Activated T-helper 17 cell treated with anti-CD3 and anti-CD28 coated beads, Interleukin-2, amount 50 U/mL, for 72 hours (primary cell): ENCODE results near the gene IL32. TPM values are rescaled to one million over a fixed set of nuclear protein-coding genes. Genes with fewer than 3 reads are reported as not detected.

Source experiments
- ATAC-seq: fragments of 150-1000 bp; cut with Tn5 transposase; replicated peaks from 2 replicates; pipeline ENCODE4 v1.10.0; 2021; ENCODE audit warnings: mild to moderate bottlenecking, moderate library complexity
- H3K27ac Mint-ChIP-seq: one replicate; pipeline ENCODE4 v1.8.0; 2022; ENCODE audit warnings: mixed read lengths
- H3K27me3 Mint-ChIP-seq: one replicate; pipeline ENCODE4 v1.8.0; 2022; ENCODE audit warnings: mixed read lengths
- H3K36me3 Mint-ChIP-seq: one replicate; pipeline ENCODE4 v1.8.0; 2022; ENCODE audit warnings: low read depth, mild to moderate bottlenecking, mixed read lengths
- H3K4me1 Mint-ChIP-seq: one replicate; pipeline ENCODE4 v1.8.0; 2022; ENCODE audit warnings: mixed read lengths
- H3K4me3 Mint-ChIP-seq: one replicate; pipeline ENCODE4 v1.8.0; 2022; ENCODE audit warnings: mild to moderate bottlenecking, mixed read lengths
- H3K9me3 Mint-ChIP-seq: one replicate; pipeline ENCODE4 v1.8.0; 2022; ENCODE audit warnings: mixed read lengths
- total RNA-seq, 2 donors: library from RNA; stranded (reverse); gene quantifications; one replicate each; pipeline ENCODE4 v1.2.3, GENCODE V29; 2022

Gene IL32
- total RNA-seq, 2 donors from 2014 or later: 3,603 to 3,666 TPM

- H3K9me3 Mint-ChIP-seq: no peaks in the 10 kb centered on the region
- H3K27me3 Mint-ChIP-seq: peaks cover 56% of the 10 kb centered on the region
- no peak overlapping the region for H3K4me3 Mint-ChIP-seq
- no peak for ATAC-seq
- no peak overlapping the region for H3K27ac Mint-ChIP-seq
- H3K36me3 Mint-ChIP-seq: peaks cover 5% of the 10 kb centered on the region
- H3K4me1 Mint-ChIP-seq: peaks cover 4% of the 10 kb centered on the region
Observed at GRCh38 chr16:3035972-3036725, 29.3 kb upstream of the IL32 start.

- no peak for ATAC-seq
- Mint-ChIP-seq H3K4me1 (peaks cover 4% of the 10 kb centered on the region), H3K36me3 (peaks cover 5% of the 10 kb centered on the region), H3K4me3 (peak within 1 kb of the TSS; percentile 27), H3K27me3 (peaks cover 56% of the 10 kb centered on the region), H3K27ac (no peak within 1 kb of the TSS), H3K9me3 (no peaks in the 10 kb centered on the region)
Observed at GRCh38 chr16:3036726-3037315, 28.6 kb upstream of the IL32 start, which contains the start of gene BICDL2. Gene BICDL2 (minus strand): TSS chr16:3036944. CDS start chr16:3035496, 1,448 bp downstream.

GRCh38 chr16:3038256-3038655, 27.2 kb upstream of the IL32 start:
- H3K36me3 Mint-ChIP-seq: peaks cover 5% of the 10 kb centered on the region

GRCh38 chr16:3038896-3039295, 26.5 kb upstream of the IL32 start:
- no peak for ATAC-seq
- H3K36me3 Mint-ChIP-seq: peaks cover 5% of the 10 kb centered on the region
- no peaks in the 10 kb centered on the region for H3K9me3 Mint-ChIP-seq
- H3K27me3 Mint-ChIP-seq: peaks cover 44% of the 10 kb centered on the region
- peaks cover 4% of the 10 kb centered on the region for H3K4me1 Mint-ChIP-seq
- no peak overlapping the region for H3K27ac Mint-ChIP-seq
- no peak overlapping the region for H3K4me3 Mint-ChIP-seq

More at GRCh38 chr16:3038256-3038655, 27.2 kb upstream of the IL32 start:
- no peaks in the 10 kb centered on the region for H3K9me3 Mint-ChIP-seq
- H3K27ac Mint-ChIP-seq: no peak overlapping the region
- H3K4me3 Mint-ChIP-seq: no peak overlapping the region
- ATAC-seq: no peak
- H3K27me3 Mint-ChIP-seq: peaks cover 45% of the 10 kb centered on the region
- peaks cover 4% of the 10 kb centered on the region for H3K4me1 Mint-ChIP-seq

- H3K27me3 Mint-ChIP-seq: peaks cover 37% of the 10 kb centered on the region
- peaks cover 14% of the 10 kb centered on the region for H3K36me3 Mint-ChIP-seq
- H3K9me3 Mint-ChIP-seq: no peaks in the 10 kb centered on the region
- no peak overlapping the region for H3K27ac Mint-ChIP-seq
- peaks cover 4% of the 10 kb centered on the region for H3K4me1 Mint-ChIP-seq
- ATAC-seq: no peak
- H3K4me3 Mint-ChIP-seq: no peak overlapping the region
Observed at GRCh38 chr16:3042376-3042775, 23.1 kb upstream of the IL32 start.

- peaks cover 12% of the 10 kb centered on the region for H3K36me3 Mint-ChIP-seq
- peaks cover under 1% of the 10 kb centered on the region for H3K4me1 Mint-ChIP-seq
- no peak for ATAC-seq
- H3K4me3 Mint-ChIP-seq: peak overlapping the region; percentile 67
- H3K27me3 Mint-ChIP-seq: peaks cover 26% of the 10 kb centered on the region
- H3K27ac Mint-ChIP-seq: no peak overlapping the region
- no peaks in the 10 kb centered on the region for H3K9me3 Mint-ChIP-seq
Observed at GRCh38 chr16:3044708-3045107, 20.7 kb upstream of the IL32 start.

GRCh38 chr16:3045758-3046640, 19.4 kb upstream of the IL32 start, which contains the start of gene MMP25:
Gene MMP25 (plus strand): TSS chr16:3046561. CDS start chr16:3046918, 357 bp downstream.
- Mint-ChIP-seq H3K9me3 (no peaks in the 10 kb centered on the region), H3K4me3 (peak within 1 kb of the TSS; percentile 67), H3K36me3 (peaks cover 12% of the 10 kb centered on the region), H3K27ac (no peak within 1 kb of the TSS), H3K4me1 (no peaks in the 10 kb centered on the region), H3K27me3 (peaks cover 22% of the 10 kb centered on the region)
- peak; percentile 33 for ATAC-seq

- no peak overlapping the region for H3K27ac Mint-ChIP-seq
- peak overlapping the region; percentile 13 for H3K4me3 Mint-ChIP-seq
- peaks cover 22% of the 10 kb centered on the region for H3K27me3 Mint-ChIP-seq
- peaks cover 12% of the 10 kb centered on the region for H3K36me3 Mint-ChIP-seq
- H3K9me3 Mint-ChIP-seq: no peaks in the 10 kb centered on the region
- no peaks in the 10 kb centered on the region for H3K4me1 Mint-ChIP-seq
- peak; percentile 16 for ATAC-seq
Observed at GRCh38 chr16:3046641-3047386, 18.6 kb upstream of the IL32 start.

- no peak overlapping the region for H3K27ac Mint-ChIP-seq
- peaks cover 4% of the 10 kb centered on the region for H3K4me1 Mint-ChIP-seq
- ATAC-seq: no peak
- peaks cover 12% of the 10 kb centered on the region for H3K36me3 Mint-ChIP-seq
- peaks cover 22% of the 10 kb centered on the region for H3K27me3 Mint-ChIP-seq
- no peaks in the 10 kb centered on the region for H3K9me3 Mint-ChIP-seq
- peak overlapping the region; percentile 13 for H3K4me3 Mint-ChIP-seq
Observed at GRCh38 chr16:3047387-3047720, 18.1 kb upstream of the IL32 start.

- H3K27ac Mint-ChIP-seq: no peak overlapping the region
- H3K4me1 Mint-ChIP-seq: peaks cover 19% of the 10 kb centered on the region
- peaks cover 7% of the 10 kb centered on the region for H3K27me3 Mint-ChIP-seq
- ATAC-seq: no peak
- peaks cover 20% of the 10 kb centered on the region for H3K36me3 Mint-ChIP-seq
- H3K9me3 Mint-ChIP-seq: no peaks in the 10 kb centered on the region
- no peak overlapping the region for H3K4me3 Mint-ChIP-seq
Observed at GRCh38 chr16:3049921-3050481, 15.4 kb upstream of the IL32 start.

GRCh38 chr16:3050487-3050886, 15.0 kb upstream of the IL32 start:
- Mint-ChIP-seq H3K9me3 (no peaks in the 10 kb centered on the region), H3K27ac (peak overlapping the region; percentile 36), H3K4me1 (peaks cover 23% of the 10 kb centered on the region), H3K36me3 (peaks cover 20% of the 10 kb centered on the region), H3K4me3 (no peak overlapping the region), H3K27me3 (peaks cover 4% of the 10 kb centered on the region)
- no peak for ATAC-seq

GRCh38 chr16:3051009-3051408, 14.4 kb upstream of the IL32 start:
- no peaks in the 10 kb centered on the region for H3K9me3 Mint-ChIP-seq
- peaks cover 24% of the 10 kb centered on the region for H3K36me3 Mint-ChIP-seq
- ATAC-seq: no peak
- no peak overlapping the region for H3K4me3 Mint-ChIP-seq
- H3K27me3 Mint-ChIP-seq: peaks cover 4% of the 10 kb centered on the region
- peak overlapping the region; percentile 36 for H3K27ac Mint-ChIP-seq
- peaks cover 23% of the 10 kb centered on the region for H3K4me1 Mint-ChIP-seq

- Mint-ChIP-seq H3K27ac (peak overlapping the region; percentile 36), H3K4me3 (no peak overlapping the region), H3K4me1 (peaks cover 23% of the 10 kb centered on the region), H3K27me3 (peaks cover 4% of the 10 kb centered on the region), H3K36me3 (peaks cover 27% of the 10 kb centered on the region), H3K9me3 (no peaks in the 10 kb centered on the region)
- no peak for ATAC-seq
Observed at GRCh38 chr16:3051494-3051893, 13.9 kb upstream of the IL32 start.
